HepG2 (cell line): ENCODE data around the gene CEBPB. TPM values are rescaled to one million over a fixed set of nuclear protein-coding genes. Genes with fewer than 3 reads are reported as not detected.
A peak's percentile ranks its signal among the peaks of the same experiment; 100 is the strongest.

ENCODE experiments used
- DR1 ChIP-seq: sonication (generic); formaldehyde crosslinking; IDR thresholded peaks from 2 replicates; pipeline ENCODE4 v1.8.0; 2021; ENCODE audit warnings: mild to moderate bottlenecking, missing genetic modification reagents, inconsistent platforms
- FOXO1 ChIP-seq: sonication (generic); formaldehyde crosslinking; IDR thresholded peaks from 2 replicates; pipeline ENCODE4 v1.4.0; 2020; ENCODE audit warnings: missing genetic modification reagents
- GLI4 ChIP-seq: sonication (generic); formaldehyde crosslinking; IDR thresholded peaks from 2 replicates; pipeline ENCODE4 v1.5.1; 2020; ENCODE audit warnings: missing genetic modification reagents, mild to moderate bottlenecking, moderate library complexity, borderline replicate concordance
- HOXA7 ChIP-seq: sonication (generic); formaldehyde crosslinking; IDR thresholded peaks from 2 replicates; pipeline ENCODE4 v1.8.1; 2022; ENCODE audit warnings: mild to moderate bottlenecking, missing genetic modification reagents, moderate library complexity
- KDM2A ChIP-seq: sonication (generic); formaldehyde crosslinking; IDR thresholded peaks from 2 replicates; pipeline ENCODE4 v1.4.0; 2020; ENCODE audit warnings: low read depth, missing genetic modification reagents, borderline replicate concordance
- KLF11 ChIP-seq: IDR thresholded peaks from 2 replicates; pipeline ENCODE4 v1.6.1; 2016; ENCODE audit warnings: missing compliant biosample characterization
- MBD4 ChIP-seq: IDR thresholded peaks from 2 replicates; pipeline ENCODE4 v1.6.1; 2012; ENCODE audit warnings: low read length, inconsistent platforms, borderline replicate concordance
- NFIB ChIP-seq: sonication (generic); formaldehyde crosslinking; IDR thresholded peaks from 2 replicates; pipeline ENCODE4 v1.9.0; 2021; ENCODE audit warnings: missing genetic modification reagents, mild to moderate bottlenecking, borderline replicate concordance
- NFYC ChIP-seq: IDR thresholded peaks from 2 replicates; pipeline ENCODE4 v1.6.1; 2016; ENCODE audit warnings: missing genetic modification reagents, missing compliant biosample characterization
- POLR2G ChIP-seq: fragments of 200-400 bp; formaldehyde crosslinking; IDR thresholded peaks from 2 replicates; pipeline ENCODE4 v1.6.1; 2018; ENCODE audit warnings: mild to moderate bottlenecking, low read depth, low read length, moderate library complexity
- PRMT3 ChIP-seq: sonication (generic); formaldehyde crosslinking; IDR thresholded peaks from 2 replicates; pipeline ENCODE4 v1.8.1; 2022; ENCODE audit warnings: low read depth, mild to moderate bottlenecking, moderate library complexity, missing genetic modification reagents, borderline replicate concordance
- ZMYM4 ChIP-seq: sonication (generic); formaldehyde crosslinking; IDR thresholded peaks from 2 replicates; pipeline ENCODE4 v1.8.1; 2023; ENCODE audit warnings: mild to moderate bottlenecking, missing genetic modification reagents
- ZNF446 ChIP-seq: sonication (generic); formaldehyde crosslinking; IDR thresholded peaks from 2 replicates; pipeline ENCODE4 v1.5.0; 2020; ENCODE audit warnings: mild to moderate bottlenecking, missing genetic modification reagents
- ZNF687 ChIP-seq: sonication (generic); formaldehyde crosslinking; IDR thresholded peaks from 2 replicates; pipeline ENCODE4 v1.5.1; 2020; ENCODE audit warnings: mild to moderate bottlenecking, missing genetic modification reagents, moderate library complexity
- ZNF839 ChIP-seq: sonication (generic); formaldehyde crosslinking; IDR thresholded peaks from 2 replicates; pipeline ENCODE4 v1.4.0; 2020; ENCODE audit warnings: missing genetic modification reagents, mild to moderate bottlenecking, borderline replicate concordance
- polyA plus RNA-seq, 8 experiments: library from polyadenylated mRNA; depleted of rRNA in 3 of 8; stranded (reverse) in 7 of 8; unstranded in 1 of 8; fragments of >200 nt; fragmentation: Illumina TruSeq in 4 of 8; extraction: Trizol in 4 of 8; gene quantifications; 2 replicates each; pipeline versions ENCODE4 v1.2.1 to v1.2.3, GENCODE V29; 2011 to 2016; ENCODE audit warnings: low read depth in 4 of 8, missing spikeins in 1 of 8, mixed read lengths in 1 of 8; ENCODE audit not compliant: insufficient read depth in 1 of 8
- total RNA-seq, 5 experiments: library from RNA; depleted of rRNA; stranded (reverse); fragments of >200 nt; fragmentation: Illumina TruSeq; extraction: Trizol; gene quantifications; 2 replicates each; pipeline ENCODE4 v1.2.3, GENCODE V29; 2016; ENCODE audit warnings: low read depth in 1 of 5
- TF ChIP-seq, protein P1 (sequence below): sonication (generic); formaldehyde crosslinking; IDR thresholded peaks from 2 replicates; pipeline ENCODE4 v1.5.0; 2020; ENCODE audit warnings: mild to moderate bottlenecking, missing genetic modification reagents
- TF ChIP-seq, protein P2 (sequence below): sonication (generic); formaldehyde crosslinking; IDR thresholded peaks from 2 replicates; pipeline ENCODE4 v1.4.0; 2020; ENCODE audit warnings: mild to moderate bottlenecking, missing genetic modification reagents
- TF ChIP-seq, protein P3 (sequence below): sonication (generic); formaldehyde crosslinking; IDR thresholded peaks from 2 replicates; pipeline ENCODE4 v1.5.1; 2020; ENCODE audit warnings: missing genetic modification reagents, mild to moderate bottlenecking, borderline replicate concordance

CEBPB gene
- total and polyA plus RNA-seq, 2 of the 13 experiments (the other 11 are each of a cell fraction or from before 2014, with no cell fraction given) = 18.5 to 28.2 TPM

- peak; percentile 67 for TF ChIP-seq ZNF446 (CRISPR knock-in tag)
- no peak for TF ChIP-seq ZNF839
- TF ChIP-seq ZMYM4 = peak; percentile 9; the same call in 1 of the 2 replicates
- TF ChIP-seq, protein P1, sequence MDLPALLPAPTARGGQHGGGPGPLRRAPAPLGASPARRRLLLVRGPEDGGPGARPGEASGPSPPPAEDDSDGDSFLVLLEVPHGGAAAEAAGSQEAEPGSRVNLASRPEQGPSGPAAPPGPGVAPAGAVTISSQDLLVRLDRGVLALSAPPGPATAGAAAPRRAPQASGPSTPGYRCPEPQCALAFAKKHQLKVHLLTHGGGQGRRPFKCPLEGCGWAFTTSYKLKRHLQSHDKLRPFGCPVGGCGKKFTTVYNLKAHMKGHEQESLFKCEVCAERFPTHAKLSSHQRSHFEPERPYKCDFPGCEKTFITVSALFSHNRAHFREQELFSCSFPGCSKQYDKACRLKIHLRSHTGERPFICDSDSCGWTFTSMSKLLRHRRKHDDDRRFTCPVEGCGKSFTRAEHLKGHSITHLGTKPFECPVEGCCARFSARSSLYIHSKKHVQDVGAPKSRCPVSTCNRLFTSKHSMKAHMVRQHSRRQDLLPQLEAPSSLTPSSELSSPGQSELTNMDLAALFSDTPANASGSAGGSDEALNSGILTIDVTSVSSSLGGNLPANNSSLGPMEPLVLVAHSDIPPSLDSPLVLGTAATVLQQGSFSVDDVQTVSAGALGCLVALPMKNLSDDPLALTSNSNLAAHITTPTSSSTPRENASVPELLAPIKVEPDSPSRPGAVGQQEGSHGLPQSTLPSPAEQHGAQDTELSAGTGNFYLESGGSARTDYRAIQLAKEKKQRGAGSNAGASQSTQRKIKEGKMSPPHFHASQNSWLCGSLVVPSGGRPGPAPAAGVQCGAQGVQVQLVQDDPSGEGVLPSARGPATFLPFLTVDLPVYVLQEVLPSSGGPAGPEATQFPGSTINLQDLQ = no peak
- TF ChIP-seq ZNF687 (CRISPR knock-in tag) = peak; percentile 78
- peak; percentile 40; the same call in 1 of the 2 replicates for TF ChIP-seq KDM2A (CRISPR knock-in tag)
- no peak for TF ChIP-seq MBD4
- TF ChIP-seq HOXA7 (CRISPR knock-in tag) = no peak
- peak; percentile 88 for TF ChIP-seq POLR2G
- peak; percentile 84; the same call in 1 of the 2 replicates for TF ChIP-seq PRMT3 (CRISPR knock-in tag)
- TF ChIP-seq, protein P2, sequence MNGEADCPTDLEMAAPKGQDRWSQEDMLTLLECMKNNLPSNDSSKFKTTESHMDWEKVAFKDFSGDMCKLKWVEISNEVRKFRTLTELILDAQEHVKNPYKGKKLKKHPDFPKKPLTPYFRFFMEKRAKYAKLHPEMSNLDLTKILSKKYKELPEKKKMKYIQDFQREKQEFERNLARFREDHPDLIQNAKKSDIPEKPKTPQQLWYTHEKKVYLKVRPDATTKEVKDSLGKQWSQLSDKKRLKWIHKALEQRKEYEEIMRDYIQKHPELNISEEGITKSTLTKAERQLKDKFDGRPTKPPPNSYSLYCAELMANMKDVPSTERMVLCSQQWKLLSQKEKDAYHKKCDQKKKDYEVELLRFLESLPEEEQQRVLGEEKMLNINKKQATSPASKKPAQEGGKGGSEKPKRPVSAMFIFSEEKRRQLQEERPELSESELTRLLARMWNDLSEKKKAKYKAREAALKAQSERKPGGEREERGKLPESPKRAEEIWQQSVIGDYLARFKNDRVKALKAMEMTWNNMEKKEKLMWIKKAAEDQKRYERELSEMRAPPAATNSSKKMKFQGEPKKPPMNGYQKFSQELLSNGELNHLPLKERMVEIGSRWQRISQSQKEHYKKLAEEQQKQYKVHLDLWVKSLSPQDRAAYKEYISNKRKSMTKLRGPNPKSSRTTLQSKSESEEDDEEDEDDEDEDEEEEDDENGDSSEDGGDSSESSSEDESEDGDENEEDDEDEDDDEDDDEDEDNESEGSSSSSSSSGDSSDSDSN (CRISPR knock-in tag) = peak; percentile 90
- TF ChIP-seq, protein P3, sequence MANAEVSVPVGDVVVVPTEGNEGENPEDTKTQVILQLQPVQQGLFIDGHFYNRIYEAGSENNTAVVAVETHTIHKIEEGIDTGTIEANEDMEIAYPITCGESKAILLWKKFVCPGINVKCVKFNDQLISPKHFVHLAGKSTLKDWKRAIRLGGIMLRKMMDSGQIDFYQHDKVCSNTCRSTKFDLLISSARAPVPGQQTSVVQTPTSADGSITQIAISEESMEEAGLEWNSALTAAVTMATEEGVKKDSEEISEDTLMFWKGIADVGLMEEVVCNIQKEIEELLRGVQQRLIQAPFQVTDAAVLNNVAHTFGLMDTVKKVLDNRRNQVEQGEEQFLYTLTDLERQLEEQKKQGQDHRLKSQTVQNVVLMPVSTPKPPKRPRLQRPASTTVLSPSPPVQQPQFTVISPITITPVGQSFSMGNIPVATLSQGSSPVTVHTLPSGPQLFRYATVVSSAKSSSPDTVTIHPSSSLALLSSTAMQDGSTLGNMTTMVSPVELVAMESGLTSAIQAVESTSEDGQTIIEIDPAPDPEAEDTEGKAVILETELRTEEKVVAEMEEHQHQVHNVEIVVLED = no peak
- TF ChIP-seq NFIB (CRISPR knock-in tag) = no peak
- no peak for TF ChIP-seq NFYC
- TF ChIP-seq KLF11 (CRISPR knock-in tag) = no peak
- TF ChIP-seq FOXO1 (CRISPR knock-in tag) = peak; percentile 64; the same call in 1 of the 2 replicates
- no peak for TF ChIP-seq DR1 (CRISPR knock-in tag)
- 0 out of 2 replicates have a peak, but pooled peaks have one; percentile 42 for TF ChIP-seq GLI4 (CRISPR knock-in tag)
These were observed 1.1 kb downstream of the CEBPB start (continued) for GRCh38 chr20:50191544-50192363.
